ENCODE data around the gene XPO6.

XPO6 gene

DNA sequence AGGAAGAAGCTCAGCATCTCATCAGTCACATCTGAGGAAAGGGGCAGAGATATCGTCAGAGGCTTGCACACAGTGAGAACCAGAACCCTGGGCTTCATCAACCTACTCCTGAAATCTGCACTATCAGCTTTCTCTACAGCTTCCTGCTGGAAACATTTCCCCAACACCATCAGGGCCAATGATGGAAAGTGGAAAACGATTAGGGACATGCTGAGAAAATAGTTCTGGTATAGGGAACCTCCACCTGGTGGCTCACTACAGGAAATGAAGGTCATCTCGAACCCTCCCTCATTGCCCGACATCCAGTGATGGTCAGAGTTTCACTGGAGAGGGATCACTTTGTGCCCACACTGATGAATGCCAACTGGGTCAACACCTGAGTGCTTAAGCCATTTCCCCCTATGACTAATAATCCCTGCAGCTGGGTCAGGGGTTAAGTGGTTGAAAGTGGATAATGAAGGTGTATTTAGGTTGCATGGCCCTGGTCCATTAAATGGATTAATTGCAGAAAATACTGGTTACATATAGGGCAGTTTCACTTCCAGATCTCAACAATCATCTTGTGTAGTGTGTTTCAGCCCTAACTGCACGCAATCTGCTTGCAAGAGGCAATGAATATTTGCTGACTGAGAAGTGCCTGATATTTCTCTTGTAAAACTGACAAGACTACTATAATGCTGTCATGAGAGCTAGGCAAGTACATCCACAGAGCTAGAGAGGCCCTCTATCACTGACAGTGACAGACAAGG, 105.1 kb downstream of the XPO6 start:
- no peak for DNase-seq

DNA sequence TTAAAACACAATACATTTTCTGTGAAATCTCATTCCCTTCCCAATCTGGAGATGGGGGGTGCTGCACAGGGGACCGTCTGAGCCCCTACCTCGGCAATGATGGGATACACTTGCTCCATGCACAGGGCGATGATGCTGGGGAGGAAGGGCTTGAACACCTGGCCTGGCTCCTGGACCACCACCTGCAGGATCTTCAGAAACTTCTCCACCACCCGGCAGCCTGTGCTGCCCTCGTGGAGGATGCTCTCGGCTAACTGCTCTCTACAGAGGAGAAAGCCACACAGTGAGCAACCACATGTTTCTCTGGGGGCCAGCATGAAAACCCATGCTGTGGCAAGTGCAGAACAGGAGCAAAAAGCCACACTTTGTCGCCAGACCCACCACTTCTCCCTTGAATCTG, 105.8 kb downstream of the XPO6 start:
- DNase-seq: no peak

DNA sequence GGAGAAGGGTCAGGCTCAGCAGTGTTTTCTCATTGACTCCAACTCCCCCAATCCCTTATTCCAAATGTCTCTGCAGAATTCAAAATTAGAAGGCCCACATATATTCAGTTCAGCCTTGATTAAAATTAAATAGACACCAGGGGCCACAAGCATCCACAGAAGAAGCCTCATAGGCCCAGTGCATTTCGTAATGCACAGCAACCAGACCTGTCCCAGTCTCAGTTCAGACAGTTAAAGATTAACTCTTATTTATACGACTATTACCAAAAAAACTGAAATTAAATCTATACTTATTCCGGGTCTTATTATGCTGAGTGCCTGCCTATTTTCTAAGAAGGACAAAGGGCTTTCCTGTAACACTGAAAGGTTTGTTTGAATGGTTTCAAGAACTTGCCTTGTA, 106.5 kb downstream of the XPO6 start:
- DNase-seq: no peak

DNA sequence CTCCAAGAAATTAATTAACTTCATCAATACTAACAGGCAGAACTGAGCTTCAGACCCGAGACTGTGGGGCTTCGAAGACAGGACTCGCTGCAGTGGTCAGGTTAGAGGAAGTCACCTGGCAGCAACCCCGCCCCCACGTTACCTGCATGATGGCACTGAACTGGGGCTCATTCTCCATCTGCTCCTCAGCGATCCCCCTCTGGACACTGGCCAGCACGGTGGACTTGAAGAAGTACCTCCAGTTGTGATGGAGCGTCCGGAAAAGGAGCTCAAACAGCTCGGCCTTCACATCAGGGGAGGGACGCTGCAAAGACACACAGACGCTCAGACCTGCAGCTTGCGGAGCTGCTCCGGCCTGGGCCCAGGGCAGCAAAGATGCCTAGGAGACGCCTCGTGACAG, 107.4 kb downstream of the XPO6 start:
- DNase-seq: no peak

DNA sequence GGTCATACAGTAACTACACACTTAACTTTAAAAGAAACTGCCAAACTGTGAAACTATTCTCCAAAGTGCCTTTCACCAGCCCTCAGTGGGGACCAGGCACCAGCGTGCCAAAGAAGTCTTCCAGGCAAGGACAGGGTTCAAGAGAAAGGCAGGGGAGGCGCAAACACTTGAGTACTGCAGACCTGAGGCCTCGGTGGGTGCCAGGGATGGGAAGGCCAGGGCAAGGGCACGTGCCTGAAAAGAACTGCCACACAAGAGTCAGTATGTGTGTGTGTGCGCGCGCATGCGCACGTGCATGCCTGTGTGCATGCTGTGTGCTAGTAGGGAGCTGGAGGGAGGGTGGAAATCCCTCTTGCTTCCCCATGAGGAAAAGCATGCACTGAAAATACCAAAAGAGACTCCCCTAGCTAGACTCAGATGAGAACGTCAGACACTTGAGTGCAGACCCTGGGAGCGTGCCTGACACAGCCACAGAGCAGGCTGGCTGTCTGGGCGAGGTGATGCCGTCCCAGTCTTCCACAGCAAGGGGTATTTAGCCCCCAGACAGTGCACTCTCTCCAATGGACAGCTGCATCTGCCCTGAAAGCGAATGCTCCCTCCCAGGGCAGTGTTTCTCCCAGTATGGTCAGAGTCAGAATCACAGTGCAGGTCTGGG, 108.1 kb downstream of the XPO6 start:
- DNase-seq: no peak

DNA sequence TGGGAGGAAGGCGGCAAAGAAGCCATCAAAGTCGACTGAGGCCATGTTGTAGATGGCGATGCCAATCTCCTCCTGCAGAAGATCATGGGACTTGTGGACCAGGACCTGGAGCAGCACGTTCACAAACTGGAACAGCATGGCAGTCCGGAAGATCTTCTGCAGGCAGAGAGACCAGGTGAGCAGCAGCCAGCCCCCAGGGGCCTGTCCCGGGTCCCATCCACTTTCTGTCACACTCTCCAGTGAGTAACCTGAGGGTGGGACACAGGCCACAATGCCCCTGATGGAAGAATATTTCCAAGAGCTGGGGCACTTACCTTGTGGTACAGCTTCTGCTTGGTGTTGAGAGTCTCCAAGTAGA, 110.3 kb downstream of the XPO6 start:
- no peak for DNase-seq

DNA sequence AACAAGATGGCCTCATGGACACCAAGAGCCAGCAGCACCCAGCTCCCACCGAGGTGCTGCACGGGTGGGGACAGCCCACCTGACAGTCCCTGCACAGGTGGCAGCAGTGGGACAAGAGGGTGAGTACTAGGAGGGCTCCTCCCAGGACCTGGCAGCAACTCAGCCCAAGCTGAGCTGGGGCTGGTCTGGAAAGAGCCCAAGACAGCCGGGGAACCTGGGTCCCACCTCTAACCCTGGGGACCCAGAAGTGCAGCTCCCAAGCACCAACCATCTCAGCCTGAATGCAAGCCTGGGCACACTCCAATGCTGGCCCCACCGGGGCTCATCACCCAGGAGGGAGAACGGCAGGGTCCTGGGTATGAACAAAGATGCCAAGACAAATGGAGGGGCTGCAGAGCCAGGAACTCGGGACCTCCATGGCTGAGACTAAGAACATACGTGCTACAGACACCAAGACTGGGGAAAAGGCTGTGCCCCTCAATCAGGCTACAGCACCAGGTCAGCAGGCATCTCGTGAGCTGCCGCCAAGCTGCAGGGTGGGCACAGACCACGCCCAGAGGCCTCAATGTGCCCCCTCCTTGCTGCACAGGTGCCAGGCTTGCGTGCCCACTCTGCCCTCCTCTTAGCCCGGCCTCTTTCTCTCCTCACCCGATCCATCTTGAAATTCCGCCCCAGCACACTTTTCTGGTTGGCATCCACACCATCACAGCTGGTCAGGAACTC, 110.8 kb downstream of the XPO6 start:
- DNase-seq: no peak

DNA sequence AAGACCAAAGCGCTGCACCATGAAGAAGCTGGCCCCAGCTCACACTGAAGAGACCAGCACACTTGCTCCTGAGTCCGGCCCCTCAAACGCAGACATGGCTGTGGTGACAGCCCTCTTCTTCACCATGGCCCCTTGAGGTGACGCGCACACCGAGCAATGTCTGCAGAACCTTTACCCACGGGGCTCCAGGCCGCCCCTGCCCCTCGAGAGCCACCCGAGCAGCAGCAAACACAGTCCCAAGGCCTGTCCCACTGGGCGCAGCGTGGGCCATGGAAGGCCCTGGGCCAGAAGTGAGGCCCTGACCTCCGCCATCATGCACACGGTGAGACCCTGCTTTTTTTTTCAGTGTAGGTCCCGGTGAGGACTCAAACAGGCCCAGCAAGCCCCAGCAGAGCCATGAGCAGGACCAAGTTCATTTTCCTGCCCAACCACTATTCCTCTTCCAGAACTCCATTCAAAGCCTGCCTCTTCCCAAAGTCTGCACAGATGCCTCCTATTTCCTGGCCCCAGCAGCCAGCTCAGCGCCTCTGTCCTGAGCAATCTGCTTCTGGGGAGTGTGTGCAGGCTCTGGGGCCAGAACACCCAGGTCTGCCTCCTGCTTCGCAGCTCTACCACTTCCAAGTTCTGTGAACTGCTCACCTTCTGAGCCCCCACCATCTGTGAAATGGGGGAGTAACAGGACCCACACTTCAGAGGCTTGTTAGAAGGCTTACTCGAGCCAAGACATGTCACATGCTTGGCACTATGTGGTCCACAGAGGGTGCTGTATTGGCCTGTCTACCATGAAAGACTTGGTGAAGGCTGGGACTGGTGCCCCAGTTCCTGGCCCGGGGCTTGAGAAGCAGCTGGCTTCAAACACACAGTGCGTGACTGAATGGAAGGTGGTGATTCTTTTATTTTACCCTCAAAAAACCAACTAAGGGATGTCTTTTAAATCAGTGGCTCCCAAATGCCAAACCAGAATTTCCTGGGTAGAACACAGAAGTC, 112.5 kb downstream of the XPO6 start:
- DNase-seq: no peak

DNA sequence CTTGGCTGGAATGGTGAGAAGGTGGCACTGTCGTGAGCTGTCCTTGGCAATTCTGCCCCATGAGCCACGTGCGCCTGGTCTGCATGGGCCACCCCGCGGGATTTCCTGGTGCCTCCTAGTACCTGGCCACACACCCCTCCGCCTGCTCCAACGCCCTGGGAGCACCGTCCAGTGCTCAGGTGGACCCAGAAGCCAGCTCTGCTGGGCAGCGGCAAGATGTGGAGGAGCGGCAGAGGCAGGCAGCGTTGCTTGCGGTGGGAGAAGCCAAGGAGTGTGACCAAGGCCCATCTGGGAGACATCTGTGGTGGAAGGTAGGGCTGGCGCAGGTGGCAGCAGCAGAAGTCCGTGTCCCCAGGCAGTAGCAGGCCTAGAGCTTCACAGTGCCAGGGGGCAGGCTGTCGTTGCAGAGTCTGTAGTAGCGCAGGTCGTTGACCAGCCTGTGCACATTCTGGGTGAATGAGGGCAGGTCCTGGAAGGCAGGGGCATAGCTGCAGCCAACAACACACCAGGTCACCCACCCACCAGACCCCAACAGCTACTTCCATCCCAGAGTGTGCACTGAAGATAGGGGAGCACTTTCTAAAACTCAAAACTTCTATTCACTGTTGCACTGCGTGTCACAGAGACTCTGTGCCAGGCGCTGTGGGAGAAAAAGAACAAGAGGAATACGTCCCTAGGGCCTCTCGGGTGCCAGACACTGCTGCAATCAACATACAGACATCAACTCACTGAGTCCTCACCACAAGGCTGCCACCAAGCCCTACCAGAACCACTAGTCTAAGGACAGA, 113.4 kb downstream of the XPO6 start:
- DNase-seq: no peak

DNA sequence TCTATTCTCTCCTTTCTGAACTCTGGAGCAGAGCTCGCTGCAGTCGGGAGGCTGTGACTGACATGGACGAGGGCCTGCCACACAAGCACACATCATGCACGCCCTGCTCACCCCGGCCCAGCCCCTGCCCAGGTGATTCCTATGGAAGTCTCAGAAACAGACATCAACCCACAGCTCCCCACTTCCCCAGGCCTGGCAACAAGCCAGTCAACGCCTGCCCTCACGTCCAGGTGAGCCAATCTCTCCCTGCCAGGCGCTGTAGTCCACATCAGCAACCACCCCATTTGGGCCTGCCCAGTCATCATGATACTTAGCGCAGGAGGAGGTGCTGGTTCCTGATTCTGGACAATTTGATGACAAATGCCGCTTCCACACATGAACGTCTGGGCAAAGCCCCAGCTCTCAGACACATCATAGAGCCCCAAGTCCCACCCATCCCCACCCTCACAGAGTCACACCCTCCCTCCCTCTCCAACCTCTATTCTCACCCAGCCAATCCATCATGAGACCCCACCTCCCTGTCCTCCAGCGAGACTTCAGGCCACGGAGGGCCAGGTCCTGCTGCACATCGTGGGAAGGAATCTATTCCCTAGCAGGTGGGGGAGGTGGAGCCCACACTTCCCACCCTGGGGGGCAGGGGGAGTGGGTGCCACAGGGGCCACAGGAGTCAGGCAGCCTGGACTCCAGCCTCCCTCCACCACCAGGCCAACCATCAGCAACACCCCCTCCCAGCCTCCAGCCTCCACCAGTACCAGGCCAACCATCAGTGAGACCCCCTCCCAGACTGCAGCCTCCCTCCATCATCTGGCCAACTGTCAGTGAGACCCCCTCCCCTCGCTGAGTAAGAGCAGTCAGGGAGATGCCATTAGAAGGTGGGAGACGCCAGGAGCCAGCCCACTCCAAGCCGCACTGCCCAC, 114.5 kb downstream of the XPO6 start:
- no peak for DNase-seq

DNA sequence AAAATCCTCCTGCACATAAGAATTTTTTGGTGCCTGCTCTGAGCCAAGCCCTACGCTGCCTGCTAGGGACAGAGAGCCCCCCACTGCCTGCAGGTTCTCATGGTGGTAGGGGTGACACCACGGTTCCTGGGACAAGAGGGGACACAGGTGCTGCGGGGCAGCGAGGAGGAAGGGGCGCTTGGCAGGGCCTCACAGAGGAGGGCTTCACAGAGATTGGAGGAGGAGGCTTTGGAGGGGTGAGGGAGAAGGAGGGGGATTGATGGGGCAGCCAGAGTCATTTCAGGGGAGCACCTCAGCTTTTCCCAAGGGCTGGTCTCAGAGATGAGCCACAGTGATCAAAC, 118.4 kb downstream of the XPO6 start:
- DNase-seq: no peak

DNA sequence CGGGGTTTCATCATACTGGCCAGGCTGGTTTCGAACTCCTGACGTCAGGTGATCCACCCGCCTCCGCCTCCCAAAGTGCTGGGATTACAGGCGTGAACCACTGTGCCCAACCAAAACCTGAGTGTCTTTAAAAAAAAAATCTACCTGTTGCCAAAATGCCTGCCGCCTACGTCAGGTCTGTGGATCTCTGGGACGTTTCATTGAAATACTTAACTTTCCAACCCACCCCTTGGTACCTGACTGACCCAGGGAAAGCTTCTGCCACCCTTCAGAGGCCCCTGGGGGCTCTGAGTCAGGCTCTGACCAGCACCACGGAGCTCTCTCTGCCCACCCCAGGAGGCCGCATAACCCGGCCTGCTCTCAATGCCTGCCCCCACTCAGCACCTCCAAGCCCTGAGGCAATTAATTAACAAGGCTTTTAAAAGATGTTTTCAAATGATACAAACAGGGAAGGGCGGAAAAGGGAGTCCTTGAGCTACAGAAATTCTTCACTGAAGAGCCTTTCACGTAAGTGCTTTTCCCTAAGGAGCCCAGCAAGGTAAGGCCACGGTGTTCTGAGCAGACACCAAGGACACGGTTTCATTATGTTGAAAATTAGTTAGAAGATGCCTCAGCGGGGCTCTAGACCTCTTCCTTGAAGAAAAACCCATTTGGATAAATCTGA, 118.9 kb downstream of the XPO6 start:
- no peak for DNase-seq

DNA sequence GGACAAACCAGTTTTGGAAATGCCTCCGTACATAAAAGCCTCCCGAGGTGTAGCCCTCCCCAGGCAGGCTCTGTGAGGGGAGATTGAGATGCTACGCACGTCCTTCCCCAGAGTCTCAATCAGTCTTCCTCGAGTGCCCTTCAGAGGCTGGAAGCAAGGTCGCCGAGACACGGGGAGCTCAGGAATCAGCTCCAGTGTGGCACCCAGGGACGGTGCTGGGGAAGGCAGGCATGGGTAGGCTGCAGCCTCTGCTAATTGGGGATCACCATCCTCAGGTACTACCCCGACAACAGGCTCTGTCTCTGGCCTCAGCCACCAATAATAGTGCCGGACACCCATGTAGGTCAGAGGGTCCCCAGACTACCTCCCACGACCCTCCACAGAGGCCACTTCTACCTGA, 120.1 kb downstream of the XPO6 start:
- DNase-seq: no peak

DNA sequence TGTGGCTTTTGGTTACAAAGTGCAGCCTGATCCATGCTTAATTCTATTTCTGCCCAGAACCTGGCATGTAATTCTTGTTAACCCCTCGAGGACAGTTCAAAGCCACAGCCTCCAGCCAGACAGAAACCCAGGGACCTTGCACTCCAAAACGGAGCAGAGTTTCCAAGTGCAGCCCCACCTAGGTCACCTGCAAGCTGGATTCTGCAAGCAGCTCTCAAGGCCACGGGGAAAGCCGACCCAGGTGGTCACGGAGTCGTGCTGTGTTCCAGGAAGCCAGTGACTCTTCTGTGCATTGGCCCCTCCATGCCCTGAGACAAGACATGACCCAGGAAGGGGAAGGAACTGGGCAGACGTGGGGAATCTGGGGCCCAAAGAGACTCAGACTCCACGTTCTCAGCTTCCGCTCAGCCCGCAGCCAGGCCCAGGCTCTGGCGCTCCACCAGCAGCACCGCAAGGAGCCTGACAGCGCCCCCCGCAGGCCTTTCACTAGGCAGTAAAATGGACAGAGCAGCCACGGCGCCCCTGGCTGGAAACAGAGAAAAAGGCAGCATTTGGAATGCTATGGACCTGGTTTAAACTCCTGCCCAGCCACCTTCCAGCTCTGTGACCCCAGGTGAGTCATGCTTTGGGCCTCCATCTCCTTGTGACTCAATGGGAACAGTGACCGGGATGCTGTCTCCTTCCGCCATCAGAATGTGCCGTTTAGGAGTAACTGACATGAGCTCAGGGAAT, 121.0 kb downstream of the XPO6 start:
- no peak for DNase-seq

DNA sequence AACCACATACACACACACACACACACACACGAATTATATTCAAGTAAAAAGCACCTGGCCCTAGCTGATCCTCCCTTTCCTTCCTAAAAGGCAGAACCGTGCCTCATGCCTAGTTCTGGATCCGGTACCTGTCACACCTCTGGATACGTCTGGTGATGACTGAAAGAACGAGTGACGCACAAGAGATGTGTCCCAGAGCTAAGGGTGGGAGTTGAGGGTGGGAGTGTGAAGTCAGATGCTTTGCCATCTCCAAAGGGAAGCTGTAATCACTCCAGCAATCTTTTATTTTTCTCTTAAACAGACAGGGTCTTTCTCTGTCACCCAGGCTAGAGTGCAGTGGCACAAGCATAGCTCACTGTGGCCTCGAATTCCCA, 121.8 kb downstream of the XPO6 start:
- DNase-seq: no peak

DNA sequence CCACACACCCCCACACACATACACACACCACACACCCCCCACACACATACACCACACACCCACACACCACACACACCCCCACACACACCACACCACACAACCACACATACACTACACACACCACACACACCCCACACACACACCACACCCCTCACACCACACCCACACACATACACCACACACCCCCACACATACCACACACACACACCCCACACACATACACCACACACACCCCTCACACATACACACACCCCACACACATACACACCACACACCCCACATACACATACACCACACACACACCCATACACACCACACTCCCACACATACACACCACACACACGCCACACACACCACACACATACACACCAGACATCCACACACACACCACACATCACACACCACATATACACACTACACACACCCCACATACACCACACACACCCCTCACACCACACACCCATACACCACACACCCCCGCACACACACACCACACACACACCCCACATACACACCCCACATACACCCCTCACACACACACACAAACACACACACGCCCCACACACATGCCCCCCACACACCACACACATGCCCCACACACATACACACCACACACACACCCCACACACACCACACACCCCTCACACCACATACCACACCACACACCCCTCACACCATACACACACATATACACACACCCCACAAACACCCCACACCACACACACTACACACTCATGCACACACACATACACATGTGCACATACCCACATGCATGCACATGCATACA, 122.4 kb downstream of the XPO6 start:
- no peak for DNase-seq

DNA sequence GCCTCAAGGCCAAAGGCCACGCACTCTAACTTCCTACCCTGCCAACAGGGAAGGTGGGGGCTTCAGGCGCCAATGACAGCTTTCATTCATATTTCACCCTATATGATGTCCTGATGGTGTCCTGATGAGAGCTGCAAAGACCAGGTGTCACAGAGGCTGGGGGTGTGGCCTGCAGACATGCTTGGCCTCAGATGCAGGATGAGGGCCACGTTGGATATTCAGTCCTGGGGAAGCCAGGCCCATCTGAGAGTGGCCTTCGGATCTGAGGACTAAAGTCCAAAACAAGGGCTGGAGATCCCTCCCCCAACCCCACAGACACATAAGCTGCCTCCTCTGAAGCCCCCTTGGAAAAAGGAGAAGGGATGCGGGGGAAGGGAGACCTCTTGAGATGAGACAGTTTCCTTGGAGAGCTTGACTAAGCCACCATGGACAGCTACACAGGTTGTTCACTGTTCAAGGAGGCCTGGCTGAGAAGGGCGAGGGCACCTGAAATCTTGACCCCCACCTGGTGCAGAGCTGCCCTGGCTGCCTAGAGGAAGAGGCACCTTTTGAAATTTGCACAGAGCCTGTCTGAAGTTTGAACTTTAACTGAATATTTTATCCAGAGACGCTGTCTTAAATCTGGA, 124.0 kb downstream of the XPO6 start:
- DNase-seq: no peak

DNA sequence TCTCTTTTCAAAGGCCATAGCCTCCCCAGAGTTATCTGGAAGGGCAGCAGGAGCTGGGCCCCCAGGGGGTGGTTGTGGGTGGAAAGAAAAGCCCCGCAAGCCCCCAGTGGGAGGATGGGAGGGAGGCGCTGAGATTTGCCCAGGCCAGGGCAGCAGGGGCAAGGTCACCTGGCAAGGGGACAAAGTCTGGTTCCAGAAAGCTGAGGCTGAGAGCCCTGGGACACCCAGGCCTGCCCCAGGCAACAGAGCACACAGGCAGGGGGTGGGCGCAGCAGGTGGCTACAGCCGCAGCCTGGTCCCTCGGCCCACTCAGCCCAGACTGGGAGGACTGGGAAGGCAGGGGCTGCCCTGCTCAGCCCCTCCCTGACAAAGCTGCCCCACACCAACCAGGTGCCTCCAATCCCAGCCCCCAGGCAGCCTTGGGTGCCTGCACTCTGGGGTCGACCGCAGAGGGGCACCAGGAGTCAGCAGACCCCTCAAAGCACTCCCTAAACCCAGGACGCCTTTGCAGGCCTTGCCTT, 124.6 kb downstream of the XPO6 start:
- no peak for DNase-seq

All from CD4-positive, alpha-beta T cell treated with Interleukin-1 beta for 1 hour (primary cell).